Measurements from ENCODE around the gene SIVA1. TPM values are rescaled to one million over a fixed set of nuclear protein-coding genes. Genes with fewer than 3 reads are reported as not detected.

The SIVA1 gene
- polyA plus RNA-seq, 4 donors = 52.6 to 110 (median 81.4) TPM

GRCh38 chr14:104794631-104794992 is 41.7 kb downstream of the SIVA1 start:
- peak in 1 of 4 donors; percentile 15 for DNase-seq (ENCODE audit: low read depth in 4 of 4, low spot score in 2 of 4)

GRCh38 chr14:104794993-104795780 is 42.2 kb downstream of the SIVA1 start, which contains the start of gene AKT1:
AKT1 (minus strand) TSS chr14:104795748; CDS start chr14:104792643, 3,105 bp downstream.
- no peak for DNase-seq (ENCODE audit: low read depth in 4 of 4, low spot score in 2 of 4)

GRCh38 chr14:104795781-104796686 is 43.1 kb downstream of the SIVA1 start:
- DNase-seq (ENCODE audit: low read depth in 4 of 4, low spot score in 2 of 4) = no peak

- DNase-seq (ENCODE audit: low read depth in 4 of 4, low spot score in 2 of 4) = no peak
Observed at GRCh38 chr14:104796687-104797081, 43.7 kb downstream of the SIVA1 start.

GRCh38 chr14:104797115-104798044 is 44.4 kb downstream of the SIVA1 start:
- no peak for DNase-seq (ENCODE audit: low read depth in 4 of 4, low spot score in 2 of 4)

GRCh38 chr14:104798300-104799243 is 45.6 kb downstream of the SIVA1 start:
- no peak for DNase-seq (ENCODE audit: low read depth in 4 of 4, low spot score in 2 of 4)

- peak in 1 of 4 donors; percentile 56 for DNase-seq (ENCODE audit: low read depth in 4 of 4, low spot score in 2 of 4)
Observed at GRCh38 chr14:104799244-104800014, 46.5 kb downstream of the SIVA1 start.

- DNase-seq (ENCODE audit: low read depth in 4 of 4, low spot score in 2 of 4) = peak in 1 of 4 donors; percentile 15
Observed at GRCh38 chr14:104800015-104800770, 47.2 kb downstream of the SIVA1 start.

GRCh38 chr14:104800771-104801519 is 48.0 kb downstream of the SIVA1 start, which contains the start of gene ZBTB42:
ZBTB42 (plus strand) TSS chr14:104801101; CDS start chr14:104801198, 97 bp downstream.
- DNase-seq (ENCODE audit: low read depth in 4 of 4, low spot score in 2 of 4) = no peak

GRCh38 chr14:104801520-104802393 is 48.8 kb downstream of the SIVA1 start:
- no peak for DNase-seq (ENCODE audit: low read depth in 4 of 4, low spot score in 2 of 4)

- DNase-seq (ENCODE audit: low read depth in 4 of 4, low spot score in 2 of 4) = no peak
Observed at GRCh38 chr14:104802394-104803184, 49.6 kb downstream of the SIVA1 start.

- DNase-seq (ENCODE audit: low read depth in 4 of 4, low spot score in 2 of 4) = no peak
Observed at GRCh38 chr14:104803280-104803911, 50.4 kb downstream of the SIVA1 start.

- DNase-seq (ENCODE audit: low read depth in 4 of 4, low spot score in 2 of 4) = no peak
Observed at GRCh38 chr14:104803912-104804410, 51.0 kb downstream of the SIVA1 start.

- DNase-seq (ENCODE audit: low read depth in 4 of 4, low spot score in 2 of 4) = no peak
Observed at GRCh38 chr14:104804481-104805325, 51.8 kb downstream of the SIVA1 start.
